ENCODE data around the gene IRF2BPL.

GRCh38 chr14:77067632-77068516 lies 39.4 kb upstream of the IRF2BPL start:
- TF ChIP-seq CTCF (conservative IDR thresholded peaks at IDR 0.05 in 1 of 2, IDR thresholded peaks at IDR 0.05 in 1 of 2; ENCODE audit: extremely low read depth in 1 of 2, insufficient read depth in 1 of 2, low read depth in 1 of 2, low read length in 2 of 2) (peak; percentile 93 to 97), EZH2 (IDR thresholded peaks at IDR 0.05; ENCODE audit: borderline replicate concordance, low read length) (no peak)

Data from mammary epithelial cell (primary cell).